H1 (cell line): Measurements from ENCODE around the gene PCF11. TPM values are rescaled to one million over a fixed set of nuclear protein-coding genes. Genes with fewer than 3 reads are reported as not detected.

ENCODE experiments used
- CTCF ChIA-PET: fragments of 300-600 bp; sonication (Branson Sonifier 250); formaldehyde crosslinking; loops from one replicate; lab custom pipeline; 2021; ENCODE audit not compliant: partially characterized antibody; lab: Charles Lee
- POLR2A ChIA-PET: fragments of 300-600 bp; sonication (Branson Sonifier 250); formaldehyde crosslinking; loops from one replicate; lab custom pipeline; 2021; ENCODE audit warnings: inconsistent platforms; ENCODE audit not compliant: partially characterized antibody; lab: Charles Lee
- DNase-seq, 2 experiments: peaks; one replicate each; pipeline versions ENCODE4 v3.0.0 to v3.0.0-alpha.2; 2010 to 2022; ENCODE audit warnings: low spot score in 2 of 2, low read depth in 1 of 2, mixed read lengths in 1 of 2
- FAIRE-seq: peaks from 2 replicates; lab custom pipeline; 2011; peaks lifted over from hg19 to GRCh38; lab: Jason Lieb, UNC
- H2AFZ ChIP-seq: 2 replicates; pipeline ENCODE4 v1.8.1; 2012; ENCODE audit warnings: low read length, inconsistent platforms
- H2AK5ac ChIP-seq: 2 replicates; pipeline ENCODE4 v1.6.1; 2013; ENCODE audit warnings: low read depth, low read length
- H2BK120ac ChIP-seq: replicated peaks from 2 replicates; pipeline ENCODE3; 2013; ENCODE audit warnings: low read depth, low read length, inconsistent platforms
- H2BK12ac ChIP-seq: 2 replicates; pipeline ENCODE4 v1.6.1; 2013; ENCODE audit warnings: low read depth, low read length
- H2BK15ac ChIP-seq: 2 replicates; pipeline ENCODE4 v1.6.1; 2013; ENCODE audit warnings: low read length
- H2BK20ac ChIP-seq: 2 replicates; pipeline ENCODE4 v1.6.1; 2013; ENCODE audit warnings: low read length
- H2BK5ac ChIP-seq: 2 replicates; pipeline ENCODE4 v1.6.1; 2013; ENCODE audit warnings: low read depth, low read length
- H3K14ac ChIP-seq: 2 replicates; pipeline ENCODE4 v1.6.1; 2013; ENCODE audit warnings: inconsistent platforms; ENCODE audit not compliant: insufficient read length
- H3K18ac ChIP-seq: 2 replicates; pipeline ENCODE4 v1.6.1; 2013; ENCODE audit warnings: low read length; ENCODE audit errors: extremely low read depth
- H3K23ac ChIP-seq: 2 replicates; pipeline ENCODE4 v1.6.1; 2013; ENCODE audit warnings: inconsistent platforms; ENCODE audit not compliant: insufficient read length
- H3K23me2 ChIP-seq: 2 replicates; pipeline ENCODE4 v1.6.1; 2013; ENCODE audit warnings: low read depth, low read length
- H3K27ac ChIP-seq: 2 replicates; pipeline ENCODE4 v1.6.1; 2011; ENCODE audit warnings: low read depth, low read length, inconsistent platforms
- H3K27me3 ChIP-seq, 4 experiments: replicated peaks in 1 of 4; 1 replicate in 1 of 4; 2 replicates in 3 of 4; pipeline versions ENCODE4 v1.6.1 to v1.8.1; 2011 to 2013; ENCODE audit warnings: low read length in 3 of 4, mild to moderate bottlenecking in 3 of 4, inconsistent platforms in 2 of 4, mixed read lengths in 2 of 4, moderate library complexity in 1 of 4; ENCODE audit not compliant: control insufficient read depth in 3 of 4, insufficient read depth in 3 of 4; ENCODE audit errors: extremely low read depth in 1 of 4
- H3K36me3 ChIP-seq, 4 experiments: 2 replicates each; pipeline versions ENCODE4 v1.6.1 to v1.8.1; 2011 to 2013; ENCODE audit warnings: mild to moderate bottlenecking in 4 of 4, low read length in 3 of 4, moderate library complexity in 2 of 4, control low read depth in 1 of 4, inconsistent platforms in 1 of 4; ENCODE audit not compliant: insufficient read depth in 4 of 4, control insufficient read depth in 2 of 4
- H3K4ac ChIP-seq: replicated peaks from 2 replicates; pipeline ENCODE3; 2013; ENCODE audit warnings: low read length, low read depth, mixed read lengths, inconsistent platforms; ENCODE audit not compliant: insufficient read length
- H3K4me1 ChIP-seq, 4 experiments: replicated peaks in 1 of 4; 1 replicate in 1 of 4; 2 replicates in 3 of 4; pipeline versions ENCODE4 v1.6.1 to v1.8.1; 2011 to 2013; ENCODE audit warnings: low read length in 3 of 4, inconsistent platforms in 2 of 4, mixed read lengths in 1 of 4; ENCODE audit not compliant: insufficient read depth in 4 of 4, control insufficient read depth in 3 of 4
- H3K4me2 ChIP-seq, 2 experiments: 2 replicates each; pipeline versions ENCODE4 v1.6.1 to v1.8.1; 2011 to 2013; ENCODE audit warnings: low read depth in 2 of 2, low read length in 2 of 2, control low read depth in 1 of 2, inconsistent platforms in 1 of 2, mild to moderate bottlenecking in 1 of 2; ENCODE audit not compliant: insufficient read depth in 1 of 2
- H3K4me3 ChIP-seq, 4 experiments: fragments of 200-600, 300-600 bp in 1 of 4; sonication (generic), shearing (Covaris generic), sonication (Bioruptor Twin) in 1 of 4; 2 replicates each; pipeline versions ENCODE4 v1.5.1 to v1.8.1; 2011 to 2016; ENCODE audit warnings: low read length in 4 of 4, low read depth in 3 of 4, control low read depth in 2 of 4, inconsistent platforms in 2 of 4, mild to moderate bottlenecking in 2 of 4, mixed read lengths in 1 of 4, moderate library complexity in 1 of 4; ENCODE audit not compliant: insufficient read depth in 2 of 4; ENCODE audit errors: extremely low read depth in 1 of 4
- H3K56ac ChIP-seq: replicated peaks from 2 replicates; pipeline ENCODE3; 2013; ENCODE audit warnings: low read depth, mild to moderate bottlenecking, mixed read lengths, low read length, inconsistent platforms; ENCODE audit not compliant: insufficient read length
- H3K79me1 ChIP-seq: 2 replicates; pipeline ENCODE4 v1.6.1; 2013; ENCODE audit warnings: low read depth, low read length, control low read depth
- H3K79me2 ChIP-seq, 2 experiments: 2 replicates each; pipeline versions ENCODE4 v1.6.1 to v1.8.1; 2012 to 2013; ENCODE audit warnings: low read length in 2 of 2, mild to moderate bottlenecking in 2 of 2, inconsistent platforms in 1 of 2; ENCODE audit not compliant: insufficient read depth in 2 of 2, control insufficient read depth in 1 of 2
- H3K9ac ChIP-seq, 4 experiments: replicated peaks in 1 of 4; 1 replicate in 1 of 4; 2 replicates in 3 of 4; pipeline versions ENCODE4 v1.6.1 to v1.8.1; 2011 to 2013; ENCODE audit warnings: low read depth in 3 of 4, low read length in 3 of 4, control low read depth in 2 of 4, mild to moderate bottlenecking in 2 of 4, moderate library complexity in 2 of 4, inconsistent platforms in 1 of 4; ENCODE audit errors: extremely low read depth in 1 of 4
- H3K9me3 ChIP-seq, 2 experiments: 2 replicates each; pipeline versions ENCODE4 v1.6.1 to v1.8.1; 2012 to 2013; ENCODE audit warnings: mild to moderate bottlenecking in 2 of 2, moderate library complexity in 2 of 2, control low read depth in 1 of 2, inconsistent platforms in 1 of 2, low read depth in 1 of 2, low read length in 1 of 2, mixed read lengths in 1 of 2; ENCODE audit not compliant: insufficient read depth in 2 of 2
- H4K20me1 ChIP-seq, 2 experiments: replicated peaks in 1 of 2; 2 replicates each; pipeline versions ENCODE3 to v1.8.1; 2011 to 2013; ENCODE audit warnings: inconsistent platforms in 2 of 2, low read length in 2 of 2, mild to moderate bottlenecking in 1 of 2; ENCODE audit not compliant: insufficient read depth in 2 of 2, control insufficient read depth in 1 of 2
- H4K5ac ChIP-seq: 2 replicates; pipeline ENCODE4 v1.6.1; 2013; ENCODE audit warnings: low read length, low read depth, mixed read lengths, inconsistent platforms; ENCODE audit not compliant: insufficient read length
- H4K8ac ChIP-seq: 2 replicates; pipeline ENCODE4 v1.8.0; 2013; ENCODE audit warnings: mild to moderate bottlenecking, moderate library complexity, low read length, inconsistent platforms; ENCODE audit not compliant: insufficient read depth; ENCODE audit errors: extremely low read depth
- H4K91ac ChIP-seq: replicated peaks from 2 replicates; pipeline ENCODE3; 2013; ENCODE audit warnings: low read length, mixed read lengths, inconsistent platforms; ENCODE audit not compliant: insufficient read length
- BRCA1 ChIP-seq: IDR thresholded peaks from 2 replicates; pipeline ENCODE4 v1.6.1; 2012; ENCODE audit warnings: low read depth, low read length, improper control_type of control experiment
- CBX5 ChIP-seq: fragments of 300-800, 300-1000 bp; sonication (generic); IDR thresholded peaks from 2 replicates; pipeline ENCODE4 v1.7.1; 2016; ENCODE audit warnings: antibody characterized with exemption, low read length, low read depth
- CEBPB ChIP-seq: IDR thresholded peaks from 2 replicates; pipeline ENCODE4 v1.6.1; 2012; ENCODE audit warnings: low read depth, low read length
- CHD2 ChIP-seq: IDR thresholded peaks from 2 replicates; pipeline ENCODE4 v1.6.1; 2012; ENCODE audit warnings: low read length, improper control_type of control experiment
- HDAC6 ChIP-seq: IDR thresholded peaks from one replicate; pipeline ENCODE4 v1.7.1; 2012; ENCODE audit warnings: low read depth, mild to moderate bottlenecking, inconsistent platforms, low read length, moderate library complexity
- KDM4A ChIP-seq: IDR thresholded peaks from one replicate; pipeline ENCODE4 v1.7.1; 2012; ENCODE audit warnings: low read depth, mild to moderate bottlenecking, moderate library complexity, low read length, inconsistent platforms; ENCODE audit not compliant: severe bottlenecking
- POLR2AphosphoS5 ChIP-seq: IDR thresholded peaks from 2 replicates; pipeline ENCODE4 v1.6.1; 2011; ENCODE audit warnings: low read depth, low read length
- RBBP5 ChIP-seq: IDR thresholded peaks from 2 replicates; pipeline ENCODE4 v1.7.1; 2012; ENCODE audit warnings: low read depth, mild to moderate bottlenecking, inconsistent platforms, low read length, moderate library complexity, borderline replicate concordance
- SP1 ChIP-seq: IDR thresholded peaks from 2 replicates; pipeline ENCODE4 v1.6.1; 2011; ENCODE audit warnings: low read depth, low read length
- SP2 ChIP-seq: IDR thresholded peaks from 2 replicates; pipeline ENCODE4 v1.6.1; 2012; ENCODE audit warnings: mild to moderate bottlenecking, low read length, inconsistent platforms
- TAF1 ChIP-seq: IDR thresholded peaks from 2 replicates; pipeline ENCODE4 v1.6.1; 2011; ENCODE audit warnings: mild to moderate bottlenecking, low read depth, low read length
- TBP ChIP-seq: IDR thresholded peaks from 2 replicates; pipeline ENCODE4 v1.6.1; 2011; ENCODE audit warnings: low read depth, low read length, improper control_type of control experiment
- TCF12 ChIP-seq: IDR thresholded peaks from 2 replicates; pipeline ENCODE4 v1.6.1; 2011; ENCODE audit warnings: low read depth, mild to moderate bottlenecking, low read length
- WGBS, 2 experiments: shearing (Covaris generic) in 1 of 2; methylation state at CpG; one replicate each; pipeline versions ENCODE4 v1.1.6 to v1.1.7; 2013 to 2015; ENCODE audit warnings: low lambda C conversion rate in 2 of 2, mixed read lengths in 2 of 2, inconsistent platforms in 1 of 2, low coverage in 1 of 2, missing lambda C conversion rate in 1 of 2; ENCODE audit not compliant: insufficient replicate concordance in 2 of 2, insufficient coverage in 1 of 2, insufficient read length in 1 of 2; ENCODE audit errors: extremely low coverage in 1 of 2, missing lambda C conversion rate in 1 of 2; 5-methylcytosine and 5-hydroxymethylcytosine counted together
- polyA plus RNA-seq, 7 experiments: library from polyadenylated mRNA; depleted of rRNA in 3 of 7; stranded (reverse) in 5 of 7; unstranded in 2 of 7; fragments of >200 nt in 5 of 7; fragments of 200-250 nt in 2 of 7; gene quantifications; 1 replicate in 5 of 7; 2 replicates in 1 of 7; 4 replicates in 1 of 7; pipeline versions ENCODE4 v1.2.1 to v1.2.3, GENCODE V29; 2011 to 2013; ENCODE audit warnings: missing spikeins in 2 of 7, mixed read lengths in 2 of 7
- total RNA-seq: library from RNA; stranded (reverse); fragmentation: NEBNext Ultra II Directional; extraction: Animal tissue kit (Norgen Biotek cat#: 25700); gene quantifications from 2 replicates; pipeline ENCODE4 v1.2.1, GENCODE V29; 2021

PCF11 gene
- total and polyA plus RNA-seq, 2 of the 8 experiments (the other 6 are each of a cell fraction or from before 2014, with no cell fraction given) = 25.1 to 47.7 TPM

DNA sequence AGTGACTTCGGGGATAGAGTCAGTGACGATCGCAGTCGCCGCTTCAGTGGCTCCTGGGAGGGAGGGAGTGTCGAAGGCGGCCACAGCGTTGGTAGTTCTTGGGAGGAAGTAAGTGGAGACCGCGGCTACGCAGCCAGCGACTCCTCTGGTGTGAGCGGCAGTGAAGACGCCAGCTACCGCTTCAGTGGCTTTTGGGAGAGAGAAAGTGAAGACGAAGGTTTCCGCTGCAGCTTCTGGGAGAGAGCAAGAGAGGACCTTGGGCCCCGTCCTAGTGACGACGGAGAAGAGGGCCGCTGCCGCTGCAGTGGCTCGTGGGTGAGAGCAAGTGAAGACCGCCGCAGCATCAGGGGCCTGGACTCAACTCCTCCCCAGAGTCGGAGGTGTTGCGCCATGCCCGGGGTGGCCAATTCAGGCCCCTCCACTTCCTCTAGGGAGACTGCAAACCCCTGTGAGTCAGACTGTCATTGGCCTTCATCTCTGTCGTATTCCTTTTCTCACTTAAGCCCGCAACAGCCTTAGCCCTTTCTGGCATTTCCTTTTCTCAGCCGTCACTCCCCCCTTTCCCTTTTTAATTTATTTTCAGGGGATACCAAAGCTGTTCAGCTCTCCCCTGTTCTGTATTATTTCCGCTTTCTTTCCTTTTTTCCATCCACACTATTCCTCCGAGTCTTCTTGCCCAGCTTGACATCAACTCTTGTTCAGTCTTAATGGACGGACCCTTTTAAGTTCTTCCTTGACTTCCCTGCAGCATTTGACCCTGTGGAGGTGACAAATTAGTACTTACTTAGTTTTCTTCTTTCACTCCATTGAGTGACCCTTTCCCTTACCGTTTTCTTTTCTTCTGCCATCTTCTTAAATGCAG, 37.6 kb downstream of the PCF11 start:
- Histone ChIP-seq H3K9me3 (no peaks in the 10 kb centered on the region), H3K79me2 (peaks cover 5 to 16% of the 10 kb centered on the region in 2 experiments), H3K56ac (no peak overlapping the region), H3K36me3 (peaks cover 4 to 26% (median 12%) of the 10 kb centered on the region in 4 experiments; a peak in 7 of 8 replicates), H4K8ac (peak overlapping the region; percentile 59), H3K79me1 (0 out of 2 replicates have a peak, but pooled peaks cover 4% of the 10 kb centered on the region), H4K91ac (no peak overlapping the region), H2BK5ac (no peak overlapping the region), H2BK12ac (no peak overlapping the region), H2AK5ac (no peak overlapping the region), H2BK120ac (no peak overlapping the region), H3K4me1 (peaks cover 0 to 2% (median 0%) of the 10 kb centered on the region in 4 experiments; a peak in 1 of 7 replicates), H2BK20ac (no peak overlapping the region), H4K20me1 (no peaks in the 10 kb centered on the region), H3K27ac (no peak overlapping the region), H3K4me3 (peak overlapping the region; percentile 65 to 99 (median 95)), H4K5ac (no peak overlapping the region), H2AFZ (peak overlapping the region; percentile 93; the same call in 1 of the 2 replicates), H3K9ac (peak overlapping the region; percentile 45 to 85 (median 68)), H3K4me2 (peak overlapping the region; percentile 97), H2BK15ac (no peak overlapping the region), H3K23me2 (peaks cover 10% of the 10 kb centered on the region), H3K23ac (no peak overlapping the region), H3K4ac (no peak overlapping the region), H3K14ac (no peak overlapping the region), H3K18ac (no peak overlapping the region), H3K27me3 (peaks cover 0 to 2% (median 0%) of the 10 kb centered on the region in 4 experiments; a peak in 2 of 7 replicates)
- 12% methylated on average over 24 of the region's 35 CpGs; no CpG with 5 or more reads in 1 of the 2 experiments for WGBS, 2 experiments
- DNase-seq (peak in 1 of 2 experiments; percentile 57), FAIRE-seq (no peak)
- CTCF ChIA-PET = no interaction called here
- POLR2A ChIA-PET = interaction anchor here (1.0 to 3.6 kb wide), 4 partner anchors 10 to 293 kb away, joined by 3 to 17 read pairs (median 4); partner anchors contain the start of genes DDIAS and PCF11
- no peak for TF ChIP-seq SP2
- peak; percentile 76 for TF ChIP-seq TBP
- TF ChIP-seq BRCA1 = no peak
- TF ChIP-seq CHD2 = no peak
- no peak for TF ChIP-seq HDAC6
- peak; percentile 71 for TF ChIP-seq CEBPB
- no peak for TF ChIP-seq CBX5
- TF ChIP-seq SP1 = no peak
- no peak for TF ChIP-seq TCF12
- TF ChIP-seq POLR2AphosphoS5 = no peak
- peak; percentile 79; the same call in 1 of the 2 replicates for TF ChIP-seq RBBP5
- TF ChIP-seq TAF1 = peak; percentile 15; the same call in 1 of the 2 replicates
- TF ChIP-seq KDM4A = peak; percentile 28
